Sciatic nerve (tissue), 2 donors: ENCODE results near the gene CORO2A. TPM values are rescaled to one million over a fixed set of nuclear protein-coding genes. Genes with fewer than 3 reads are reported as not detected.

Source experiments
- ATAC-seq: fragments of 200-7000 bp; cut with Tn5 transposase; one replicate; pipeline ENCODE4 v1.9.1; 2020; ENCODE audit warnings: mild to moderate bottlenecking, moderate library complexity
- DNase-seq: peaks from one replicate; pipeline ENCODE4 v3.0.0-alpha.2; 2020; ENCODE audit warnings: low spot score
- intact Hi-C: fragments of 100-400 bp; cut with DNase I; formaldehyde crosslinking; loops from one replicate; pipeline ENCODE4 v1.14.2; 2022
- total RNA-seq: library from RNA; stranded (reverse); fragmentation: NEBNext Ultra II Directional; extraction: Animal tissue kit (Norgen Biotek cat#: 25700); gene quantifications from one replicate; pipeline ENCODE4 v1.2.1, GENCODE V29; 2021
- donor health status: DM: no; HTN: no; CAD: no.
- donor health status: DM: no; HTN: no; CAD: no.

Gene CORO2A
- total RNA-seq, 1 donor from 2014 or later, result 3.7 TPM

GRCh38 chr9:98201102-98201501, 8.7 kb upstream of the CORO2A start:
- intact Hi-C loops, result loop anchor here (10.0 kb wide), 1 partner anchor 126 kb away; no protein-coding TSS in a partner anchor
- DNase-seq, result no peak
- ATAC-seq, result no peak

- no peak for ATAC-seq
- intact Hi-C loops, result loop anchor here (10.0 kb wide), 2 partner anchors 55 to 125 kb away; partner anchors contain the start of gene TBC1D2
These were observed 7.1 kb upstream of the CORO2A start for GRCh38 chr9:98199388-98200033.

GRCh38 chr9:98195671-98196070, 3.2 kb upstream of the CORO2A start:
- DNase-seq (no peak), ATAC-seq (no peak)
- intact Hi-C loops, result loop anchor here (10.0 kb wide), 1 partner anchor 59 kb away; the partner anchor contains the start of gene TBC1D2

More at GRCh38 chr9:98199388-98200033, 7.1 kb upstream of the CORO2A start:
- DNase-seq, result no peak

GRCh38 chr9:98193336-98193944, 1.0 kb upstream of the CORO2A start:
- DNase-seq (no peak), ATAC-seq (peak; percentile 3)
- intact Hi-C loops, result loop anchor here (10.0 kb wide), 1 partner anchor 61 kb away; the partner anchor contains the start of gene TBC1D2

DNA sequence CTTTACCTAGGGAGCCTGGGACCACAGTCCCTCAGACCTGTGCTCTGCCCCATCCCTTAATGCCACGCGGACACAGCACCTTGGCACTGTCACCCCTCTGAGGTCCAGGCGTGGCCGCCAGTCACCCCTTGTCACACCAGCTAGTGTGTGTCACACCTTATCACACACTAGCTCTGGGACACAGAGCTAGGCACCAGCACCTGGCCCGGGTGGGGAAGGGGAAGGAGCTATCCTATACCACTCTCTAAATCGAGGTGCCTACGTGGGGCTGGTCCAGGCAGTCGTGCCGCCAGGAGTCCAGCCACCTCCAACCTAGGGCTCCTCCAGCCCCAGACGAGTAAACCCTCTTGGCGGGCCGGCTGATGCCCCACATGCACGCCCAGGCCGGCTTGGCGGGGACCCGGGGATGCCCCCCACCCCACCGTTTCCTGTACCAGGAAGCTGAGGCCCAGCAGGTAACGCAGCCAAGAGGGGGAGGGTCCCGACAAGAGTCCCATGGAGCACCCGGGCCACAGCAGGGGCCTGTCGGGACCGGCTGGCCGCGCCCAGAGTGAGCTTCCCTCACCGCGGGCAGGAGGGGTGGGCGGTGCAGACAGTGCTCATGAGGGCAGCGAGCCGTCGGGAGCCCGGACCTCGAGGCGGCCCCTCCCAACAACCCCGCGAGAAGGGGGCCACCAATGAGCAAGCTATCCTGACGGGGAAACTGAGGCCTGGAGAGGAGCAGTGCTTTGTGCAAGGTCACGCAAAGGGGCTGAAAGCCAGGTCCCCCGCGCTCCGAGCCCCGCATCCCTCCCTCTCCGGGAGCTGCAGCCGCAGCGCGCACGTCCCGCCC, 550 bp downstream of the CORO2A start:
- DNase-seq (peak; percentile 65), ATAC-seq (peak; percentile 31)
- intact Hi-C loops, result loop anchor here (10.0 kb wide), 1 partner anchor 63 kb away; the partner anchor contains the start of gene TBC1D2

DNA sequence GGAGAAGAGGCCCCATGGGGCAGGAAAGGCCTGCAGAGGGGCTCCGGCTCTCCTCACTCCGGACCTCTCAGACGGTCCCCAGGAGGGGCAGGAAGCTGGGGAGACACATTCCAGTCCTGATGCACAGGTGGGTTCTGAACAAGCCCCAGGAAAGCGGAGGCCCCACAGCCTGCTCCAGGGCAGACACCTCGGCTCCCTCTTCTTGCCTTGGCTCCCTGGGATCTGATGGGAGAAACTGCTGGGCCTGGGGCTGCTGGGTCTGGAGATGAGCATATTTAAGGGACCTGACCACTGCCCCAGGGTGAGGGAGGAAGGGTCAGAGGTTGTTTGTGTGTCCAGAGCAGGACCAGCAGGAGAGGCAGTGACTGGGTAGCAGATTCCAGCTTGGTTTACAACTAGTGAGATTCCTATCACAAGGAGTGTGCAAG, 1.2 kb downstream of the CORO2A start:
- intact Hi-C loops, result loop anchor here (10.0 kb wide), 1 partner anchor 64 kb away; the partner anchor contains the start of gene TBC1D2
- ATAC-seq, result no peak
- no peak for DNase-seq

DNA sequence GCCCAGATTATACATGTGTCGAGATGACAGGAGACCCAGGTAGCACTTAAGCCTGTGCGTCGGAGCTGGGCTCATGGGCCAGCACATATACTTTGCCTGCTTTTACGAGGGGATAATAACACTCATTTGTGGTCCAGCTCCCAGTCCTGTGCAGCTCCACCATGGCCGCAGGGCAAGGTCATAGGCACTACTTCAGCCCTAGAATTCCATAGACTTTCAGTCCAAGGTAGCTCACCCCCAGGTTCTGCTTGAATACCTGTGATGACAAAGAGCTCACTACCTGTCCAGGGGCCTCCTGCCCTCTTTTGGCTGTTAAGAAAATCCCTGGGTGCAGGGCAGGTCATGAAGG, 1.7 kb downstream of the CORO2A start:
- no peak for DNase-seq
- intact Hi-C loops, result loop anchor here (10.0 kb wide), 1 partner anchor 64 kb away; the partner anchor contains the start of gene TBC1D2
- ATAC-seq, result no peak

DNA sequence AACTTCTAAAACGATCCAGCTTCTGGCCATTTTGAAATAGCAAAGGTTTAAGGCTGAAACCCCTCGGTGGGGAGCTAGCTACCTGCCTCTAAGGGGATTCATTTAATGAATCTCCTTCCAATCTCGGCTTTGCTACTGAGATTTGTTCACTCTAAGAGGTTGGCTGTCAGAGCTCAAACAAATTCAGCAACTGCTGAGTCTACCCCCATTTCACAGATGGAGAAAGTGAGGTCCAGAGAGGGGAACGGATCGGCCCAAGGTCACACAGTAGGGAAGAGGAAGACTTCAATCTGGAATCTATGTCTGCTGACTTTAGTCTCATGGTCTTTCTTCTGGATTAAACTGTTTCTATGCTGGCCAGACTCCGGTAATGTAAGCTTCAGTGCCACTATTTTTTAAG, 3.0 kb downstream of the CORO2A start:
- DNase-seq, result no peak
- no peak for ATAC-seq
- intact Hi-C loops, result no loop called here

DNA sequence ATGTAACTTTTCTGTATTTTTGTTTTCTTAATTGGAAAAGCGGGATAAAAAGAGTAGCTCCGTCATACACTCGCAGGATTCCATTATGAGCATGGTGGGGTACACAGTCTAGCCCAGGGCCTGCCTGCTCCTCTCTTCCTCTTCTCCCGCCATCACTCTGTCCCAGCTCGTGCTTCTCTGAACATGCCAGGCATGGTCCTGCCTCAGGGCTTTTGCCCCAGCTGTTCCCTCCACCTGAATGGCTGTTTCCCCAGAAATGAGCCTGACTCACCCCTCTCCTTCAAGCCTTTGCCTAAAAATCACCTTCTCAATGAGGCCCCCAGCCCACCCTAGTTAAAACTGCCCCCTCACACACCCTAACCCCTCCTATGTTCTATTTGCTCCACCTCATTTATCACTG, 4.5 kb downstream of the CORO2A start:
- intact Hi-C loops, result no loop called here
- ATAC-seq, result no peak

GRCh38 chr9:98186236-98186635, 6.2 kb downstream of the CORO2A start:
- intact Hi-C loops, result no loop called here
- ATAC-seq, result no peak
- no peak for DNase-seq

More for the DNA sequence above, 4.5 kb downstream of the CORO2A start:
- DNase-seq, result no peak

GRCh38 chr9:98185611-98186171, 6.7 kb downstream of the CORO2A start:
- ATAC-seq (no peak), DNase-seq (no peak)
- intact Hi-C loops, result no loop called here

- intact Hi-C loops, result no loop called here
- no peak for DNase-seq
- ATAC-seq, result no peak
These were observed 7.3 kb downstream of the CORO2A start for GRCh38 chr9:98185021-98185567.

DNA sequence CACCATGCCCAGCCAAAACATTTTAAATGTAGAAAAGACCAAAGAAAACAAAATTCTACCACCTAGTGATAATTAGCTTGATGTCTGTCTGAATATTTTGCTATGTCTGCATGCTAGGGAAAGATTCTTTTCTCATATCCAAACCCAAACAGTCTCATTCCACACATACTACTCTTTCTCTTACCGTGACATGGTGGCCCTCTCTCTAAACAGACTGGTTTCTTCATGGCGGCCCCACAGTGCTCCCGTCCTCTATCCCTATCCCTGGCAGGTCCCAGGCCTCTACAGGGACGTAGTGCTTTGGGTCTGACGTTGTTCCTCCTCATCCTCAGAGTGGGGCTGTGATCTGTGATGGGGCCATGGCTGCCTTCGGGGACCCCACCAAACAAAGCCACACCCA, 8.1 kb downstream of the CORO2A start:
- DNase-seq (no peak), ATAC-seq (no peak)
- intact Hi-C loops, result no loop called here

- no peak for DNase-seq
- ATAC-seq, result no peak
These were observed 9.4 kb downstream of the CORO2A start for GRCh38 chr9:98182889-98183599.

GRCh38 chr9:98182069-98182820, 10.2 kb downstream of the CORO2A start:
- ATAC-seq (no peak), DNase-seq (no peak)
- intact Hi-C loops, result no loop called here

More at GRCh38 chr9:98182889-98183599, 9.4 kb downstream of the CORO2A start:
- intact Hi-C loops, result no loop called here

GRCh38 chr9:98181746-98182068, 10.7 kb downstream of the CORO2A start:
- intact Hi-C loops, result no loop called here
- no peak for ATAC-seq
- DNase-seq, result no peak

- intact Hi-C loops, result no loop called here
- ATAC-seq (no peak), DNase-seq (no peak)
These were observed 11.4 kb downstream of the CORO2A start for GRCh38 chr9:98180996-98181395.
